ENCODE results near the gene SUPV3L1. TPM values are rescaled to one million over a fixed set of nuclear protein-coding genes. Genes with fewer than 3 reads are reported as not detected.
A peak's percentile ranks its signal among the peaks of the same experiment; 100 is the strongest.

Gene SUPV3L1
- total RNA-seq, 3 donors from 2014 or later = 23.7 to 33.5 (median 27.5) TPM

DNA sequence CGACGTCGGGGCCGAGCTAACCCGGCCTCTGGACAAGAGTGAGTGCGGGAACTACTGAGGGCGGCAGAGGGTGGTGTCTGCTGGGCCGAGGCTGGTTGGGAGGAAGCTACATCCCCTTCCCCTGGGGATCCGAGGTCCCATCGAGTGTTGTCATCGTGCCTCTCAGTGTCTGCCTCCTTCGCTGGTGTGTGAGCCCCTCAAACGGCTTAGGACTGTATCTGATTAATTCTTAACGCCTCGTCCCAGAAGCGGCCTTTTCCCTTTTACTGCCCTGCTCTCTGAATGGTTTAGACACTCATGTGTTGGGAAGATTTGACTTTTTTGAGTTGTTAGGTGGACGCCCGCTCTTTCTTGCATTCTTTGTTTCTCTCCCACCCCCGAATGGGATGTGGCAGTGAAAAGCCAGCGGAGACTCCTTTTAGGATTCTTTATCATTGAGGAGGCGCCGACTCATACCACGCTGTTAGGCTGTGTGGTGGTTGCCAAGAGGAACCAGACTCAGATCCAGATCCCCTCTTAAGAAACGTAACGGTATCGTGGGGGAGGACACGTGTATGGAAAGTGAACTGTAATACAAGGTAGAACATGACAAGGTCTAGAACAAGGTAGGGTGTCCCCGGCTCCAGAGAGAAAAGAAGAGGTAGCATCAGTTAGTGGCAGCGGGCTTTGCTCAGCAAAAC lies 631 bp downstream of the SUPV3L1 start:
- ATAC-seq (no peak), DNase-seq (no peak)
- H3K4me3 ChIP-seq = peak overlapping the region; percentile 59
- intact Hi-C loops (cut with DNase I, micrococcal nuclease) = no loop called here
- no peaks in the 10 kb centered on the region for H3K9me3 ChIP-seq
- H3K36me3 ChIP-seq (ENCODE audit: low read depth) = no peaks in the 10 kb centered on the region
- TF ChIP-seq CTCF (IDR thresholded peaks at IDR 0.05) = no peak
- H3K4me1 ChIP-seq (ENCODE audit: low read depth) = peaks cover 19% of the 10 kb centered on the region

DNA sequence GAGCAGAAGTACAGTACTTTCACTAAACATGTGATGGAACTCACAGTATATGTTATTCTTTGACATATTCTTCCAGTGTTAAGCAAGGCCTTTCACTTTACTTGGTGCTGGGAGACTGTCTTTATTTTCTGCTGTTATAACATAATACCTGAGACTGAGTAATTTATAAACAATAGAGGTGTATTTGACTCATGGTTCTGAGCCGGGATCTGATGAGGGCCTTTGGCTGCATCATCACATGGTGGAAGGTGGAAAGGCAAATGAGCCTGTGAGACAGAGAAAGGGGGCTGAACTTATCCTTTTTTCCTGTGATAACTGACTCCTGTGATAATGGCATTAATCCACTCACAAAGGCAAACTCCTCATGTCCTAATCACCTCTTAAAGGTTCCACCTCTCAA lies 1.4 kb downstream of the SUPV3L1 start:
- TF ChIP-seq CTCF (IDR thresholded peaks at IDR 0.05) = no peak
- Histone ChIP-seq H3K4me3 (no peak overlapping the region), H3K36me3 (ENCODE audit: low read depth) (peaks cover 2% of the 10 kb centered on the region), H3K4me1 (ENCODE audit: low read depth) (peaks cover 19% of the 10 kb centered on the region), H3K9me3 (no peaks in the 10 kb centered on the region)
- intact Hi-C loops (cut with DNase I, micrococcal nuclease) = no loop called here
- ATAC-seq (no peak), DNase-seq (no peak)

DNA sequence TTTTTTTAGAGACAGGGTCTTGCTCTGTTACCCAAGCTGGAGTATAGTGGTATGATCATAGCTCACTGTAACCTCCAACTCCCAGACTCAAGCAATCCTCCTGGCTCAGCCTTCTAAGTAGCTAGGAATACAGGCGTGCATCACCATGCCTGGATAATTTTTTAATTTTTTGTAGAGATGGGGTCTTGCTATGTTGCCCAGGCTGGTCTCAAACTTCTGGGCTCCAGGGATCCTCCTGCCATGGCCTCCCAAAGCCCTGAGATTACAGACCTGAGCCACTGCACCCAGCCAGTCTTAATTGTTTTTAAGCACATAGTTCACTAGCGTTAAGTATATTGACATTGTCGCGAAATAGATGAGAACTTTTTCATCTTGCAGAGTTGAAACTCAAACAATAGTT lies 2.0 kb downstream of the SUPV3L1 start:
- intact Hi-C loops (cut with DNase I, micrococcal nuclease) = no loop called here
- Histone ChIP-seq H3K9me3 (no peaks in the 10 kb centered on the region), H3K36me3 (ENCODE audit: low read depth) (peaks cover 3% of the 10 kb centered on the region), H3K4me3 (no peak overlapping the region), H3K4me1 (ENCODE audit: low read depth) (peaks cover 19% of the 10 kb centered on the region)
- no peak for ATAC-seq
- DNase-seq = no peak
- TF ChIP-seq CTCF (IDR thresholded peaks at IDR 0.05) = no peak

DNA sequence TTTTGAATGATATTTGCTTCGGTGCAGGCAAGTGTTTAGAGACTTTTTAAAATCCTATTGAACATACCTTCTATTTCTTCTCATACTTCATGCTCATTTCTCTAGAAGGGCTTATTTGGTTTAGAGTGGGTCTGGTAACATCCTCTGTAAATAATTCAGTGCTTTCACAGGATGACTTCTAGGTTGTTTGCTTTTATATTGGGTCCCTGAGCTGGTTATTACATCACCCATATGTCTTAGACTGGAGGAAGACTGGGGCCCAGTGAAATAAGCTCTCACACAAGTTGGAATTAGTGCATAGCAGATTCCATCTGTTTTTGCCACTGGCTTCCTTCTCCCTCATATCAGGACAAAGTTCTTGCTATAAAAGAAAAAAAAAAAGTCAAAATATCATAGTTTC lies 6.5 kb downstream of the SUPV3L1 start:
- ATAC-seq (no peak), DNase-seq (no peak)
- H3K4me3 ChIP-seq = no peak overlapping the region
- no peak for TF ChIP-seq CTCF (IDR thresholded peaks at IDR 0.05)
- H3K4me1 ChIP-seq (ENCODE audit: low read depth) = peaks cover 8% of the 10 kb centered on the region
- intact Hi-C loops (cut with DNase I, micrococcal nuclease) = no loop called here
- H3K36me3 ChIP-seq (ENCODE audit: low read depth) = peaks cover 3% of the 10 kb centered on the region
- no peaks in the 10 kb centered on the region for H3K9me3 ChIP-seq

GRCh38 chr10:69201045-69201444 lies 21.0 kb downstream of the SUPV3L1 start:
- no peak for TF ChIP-seq CTCF (IDR thresholded peaks at IDR 0.05)
- no peak overlapping the region for H3K4me3 ChIP-seq
- no peaks in the 10 kb centered on the region for H3K4me1 ChIP-seq (ENCODE audit: low read depth)
- intact Hi-C loops (cut with DNase I, micrococcal nuclease) = no loop called here
- DNase-seq (no peak), ATAC-seq (no peak)
- H3K9me3 ChIP-seq = no peaks in the 10 kb centered on the region
- H3K36me3 ChIP-seq (ENCODE audit: low read depth) = no peaks in the 10 kb centered on the region

DNA sequence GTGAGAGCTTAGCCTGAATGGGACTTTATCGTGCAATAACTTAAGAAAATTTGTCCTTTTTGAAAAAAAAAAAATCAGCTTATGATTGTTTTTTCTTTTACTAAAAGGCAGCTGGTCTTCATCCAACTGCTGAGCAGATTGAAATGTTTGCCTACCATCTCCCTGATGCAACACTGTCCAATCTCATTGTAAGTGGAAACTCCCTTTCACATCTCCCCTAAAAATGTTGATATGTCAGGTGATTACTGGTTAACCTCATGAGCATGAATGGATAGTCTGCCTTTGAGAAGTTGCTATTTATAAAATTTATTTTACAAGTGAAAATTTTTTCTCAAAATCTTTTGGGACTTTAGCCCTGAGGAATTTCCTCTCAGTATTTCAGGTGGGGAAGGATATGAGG lies 22.3 kb downstream of the SUPV3L1 start:
- Histone ChIP-seq H3K4me3 (no peak overlapping the region), H3K4me1 (ENCODE audit: low read depth) (no peaks in the 10 kb centered on the region), H3K9me3 (no peaks in the 10 kb centered on the region), H3K36me3 (ENCODE audit: low read depth) (no peaks in the 10 kb centered on the region)
- intact Hi-C loops (cut with DNase I, micrococcal nuclease) = no loop called here
- no peak for TF ChIP-seq CTCF (IDR thresholded peaks at IDR 0.05)
- DNase-seq = no peak
- ATAC-seq = no peak
